Islet of Langerhans (tissue), 1 donor: ENCODE data around the gene CCL1.

ENCODE experiments used
- FAIRE-seq: peaks from one replicate; lab custom pipeline; 2011; peaks lifted over from hg19 to GRCh38; lab: Jason Lieb, UNC

Gene CCL1, protein sequence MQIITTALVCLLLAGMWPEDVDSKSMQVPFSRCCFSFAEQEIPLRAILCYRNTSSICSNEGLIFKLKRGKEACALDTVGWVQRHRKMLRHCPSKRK

DNA sequence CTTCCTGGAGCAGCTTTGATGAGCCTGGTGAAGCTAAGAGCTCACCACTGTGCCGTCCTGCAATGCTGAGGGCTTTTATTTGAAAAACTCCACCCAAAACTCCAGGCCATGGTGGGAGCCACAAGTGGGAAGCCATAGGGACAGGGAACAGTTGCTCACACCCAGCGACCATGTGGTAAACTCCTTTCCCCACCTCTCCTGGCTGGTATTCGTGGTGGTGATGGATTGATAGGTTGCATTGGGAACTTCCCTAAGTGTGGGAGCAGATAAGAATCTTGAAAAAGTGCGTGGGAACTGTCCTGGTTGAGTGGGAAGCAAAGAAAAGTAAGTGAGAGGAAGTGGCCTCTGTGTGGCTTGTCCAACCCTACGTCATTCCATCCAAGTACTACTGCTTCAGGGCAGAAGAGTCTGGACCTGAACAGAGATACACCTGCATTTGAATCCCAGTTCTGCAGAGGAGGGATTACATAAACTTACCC lies at the start of gene CCL1:
TSS of gene CCL1 (minus strand) at position 51 of the 479 bp plus-strand sequence. CDS start 72 bp downstream, outside the sequence.
- FAIRE-seq: no peak

DNA sequence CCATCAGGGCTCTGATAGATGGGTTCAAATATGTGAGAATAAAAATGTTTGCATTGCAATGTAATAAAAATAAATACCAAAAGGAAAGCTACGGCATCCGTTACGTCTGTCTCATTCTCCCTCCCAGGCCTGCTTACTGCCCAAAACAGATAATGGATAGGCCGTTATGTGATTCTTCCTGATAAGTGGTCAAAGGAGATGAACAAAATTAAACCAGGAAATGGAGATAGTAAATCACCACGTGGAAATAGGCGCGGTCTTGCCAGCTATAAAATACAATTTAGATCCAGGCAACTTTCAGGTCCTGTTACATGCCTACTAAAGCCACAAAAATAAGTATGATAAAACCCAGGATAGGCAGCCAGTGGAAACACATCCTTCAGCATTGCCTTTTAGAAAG lies 49.5 kb upstream of the CCL1 start:
- FAIRE-seq: no peak

DNA sequence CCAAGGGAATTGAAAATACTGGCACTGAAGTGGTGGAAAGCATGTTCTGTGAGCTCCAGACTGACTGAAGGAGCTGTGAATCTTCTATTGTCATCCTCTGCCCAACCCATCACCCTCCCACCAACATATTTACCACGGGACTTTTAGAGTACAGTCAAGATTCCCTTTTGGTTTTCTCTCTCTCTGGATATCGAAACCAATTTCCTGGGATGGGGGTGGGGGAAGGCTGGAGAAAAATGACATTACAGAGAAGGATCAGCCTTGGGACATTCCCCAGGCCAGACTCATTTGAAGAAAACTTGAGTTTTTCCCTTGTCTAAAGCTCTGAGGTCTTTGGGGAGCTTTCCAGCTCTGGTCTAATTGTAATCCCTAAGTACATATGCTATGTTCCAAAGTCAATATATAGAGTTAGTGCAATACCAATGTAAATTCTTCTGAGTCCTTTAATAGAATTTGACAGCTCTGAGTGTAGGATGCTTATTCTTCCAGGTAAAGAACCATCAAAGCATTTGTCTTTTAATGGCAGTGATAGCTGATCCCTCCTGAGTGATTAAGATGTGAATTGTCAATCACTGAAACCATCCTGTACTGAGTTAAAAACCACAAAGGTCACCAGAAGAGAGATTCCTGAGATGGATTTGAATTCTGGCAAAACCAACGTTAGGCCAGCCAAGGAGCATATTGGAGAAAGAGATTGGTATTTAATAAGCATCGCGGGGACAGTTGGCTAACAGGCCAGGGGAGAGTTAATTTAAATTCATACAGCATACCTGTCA lies 48.8 kb upstream of the CCL1 start:
- no peak for FAIRE-seq

DNA sequence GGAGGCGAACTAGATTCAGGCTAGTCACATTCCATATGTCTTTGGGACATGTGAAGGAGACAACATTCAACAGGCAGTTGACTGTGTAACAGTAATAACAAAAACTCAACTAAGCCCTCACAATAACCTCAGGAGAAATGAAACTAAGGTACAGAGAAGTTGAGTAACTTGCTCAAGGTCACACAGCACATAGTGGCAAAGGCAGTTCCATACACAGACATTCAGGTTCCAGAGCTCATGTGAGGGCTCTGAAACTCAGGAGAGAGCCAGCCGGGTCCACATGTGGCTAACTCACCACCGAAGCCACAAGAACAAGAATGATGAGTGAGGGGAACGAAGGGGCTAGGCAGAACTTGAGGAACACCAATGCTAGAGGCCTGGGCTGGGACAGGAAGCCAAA lies 46.3 kb upstream of the CCL1 start:
- no peak for FAIRE-seq

DNA sequence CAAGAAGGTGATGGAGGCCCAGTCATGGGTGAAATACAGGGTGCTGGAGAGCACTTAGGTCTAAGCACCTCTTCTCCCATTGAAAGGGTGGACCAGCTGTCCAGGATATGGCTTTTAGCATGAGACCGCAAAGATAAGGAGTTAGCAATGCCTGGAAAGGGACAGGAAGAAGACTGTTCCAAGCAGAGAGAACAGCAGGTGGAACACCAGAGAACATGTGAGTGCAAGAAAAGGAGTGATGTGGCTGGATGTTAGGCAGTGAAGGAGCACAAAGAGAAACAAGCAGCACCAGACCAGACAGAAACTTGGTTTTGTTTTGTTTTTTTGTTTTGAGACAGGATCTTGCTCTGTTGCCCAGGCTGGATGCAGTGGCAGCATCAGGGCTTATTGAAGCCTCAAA lies 45.4 kb upstream of the CCL1 start:
- no peak for FAIRE-seq

DNA sequence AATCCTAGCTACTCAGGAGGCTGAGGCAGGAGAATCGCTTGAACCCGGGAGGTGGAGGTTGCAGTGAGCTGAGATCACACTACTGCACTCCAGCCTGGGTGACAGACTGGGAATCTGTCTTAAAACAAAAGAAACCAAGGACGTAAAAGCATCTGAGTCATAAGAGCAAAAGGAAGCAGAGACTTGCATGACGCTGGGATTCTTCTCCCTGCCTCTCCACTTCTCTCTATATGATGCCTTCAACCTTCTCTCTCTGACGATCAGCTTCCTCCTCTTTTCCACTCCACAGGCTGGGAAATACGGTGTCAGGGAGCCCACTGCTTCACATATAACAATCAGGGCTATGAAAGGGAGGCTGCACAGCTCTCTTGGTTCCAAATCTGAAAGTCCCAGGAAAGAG lies 43.2 kb upstream of the CCL1 start:
- FAIRE-seq: no peak

DNA sequence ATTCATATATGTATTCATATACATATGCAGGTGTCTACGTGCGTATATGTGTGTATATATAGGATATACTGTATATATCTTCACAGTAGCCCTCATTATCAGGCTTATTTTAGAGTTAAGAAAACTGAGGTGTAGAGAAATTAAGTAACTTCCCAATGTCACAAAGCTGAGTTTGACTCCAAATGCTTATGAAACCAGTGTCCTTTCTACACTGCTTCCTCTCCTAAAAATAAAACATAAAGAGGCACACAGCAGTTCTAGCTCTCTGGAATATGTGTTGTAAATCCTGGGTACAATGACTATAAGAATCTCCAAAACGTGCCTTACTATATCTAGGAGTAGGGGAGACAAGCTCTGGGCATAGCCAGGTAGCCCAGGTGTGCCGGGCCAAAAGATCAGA lies 40.0 kb upstream of the CCL1 start:
- no peak for FAIRE-seq

DNA sequence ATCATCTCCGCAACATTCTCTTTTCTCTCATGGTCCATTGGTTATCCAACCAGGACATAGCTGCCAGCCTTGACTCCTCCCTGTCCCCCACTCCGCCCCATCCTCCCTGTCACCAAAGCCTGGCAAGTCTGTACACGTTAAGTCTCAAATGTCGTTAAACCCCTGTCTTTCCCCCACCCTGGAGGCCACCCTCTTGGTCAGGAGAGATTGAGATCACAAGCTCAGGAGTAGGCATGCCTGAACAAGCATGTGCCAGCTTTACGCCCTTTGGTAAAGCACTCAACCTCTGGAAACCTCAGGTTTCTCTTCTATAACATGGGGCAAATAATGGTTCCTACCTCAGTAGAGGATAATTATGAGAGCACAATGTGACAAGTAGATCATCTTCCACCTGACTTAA lies 38.1 kb upstream of the CCL1 start:
- FAIRE-seq: no peak

DNA sequence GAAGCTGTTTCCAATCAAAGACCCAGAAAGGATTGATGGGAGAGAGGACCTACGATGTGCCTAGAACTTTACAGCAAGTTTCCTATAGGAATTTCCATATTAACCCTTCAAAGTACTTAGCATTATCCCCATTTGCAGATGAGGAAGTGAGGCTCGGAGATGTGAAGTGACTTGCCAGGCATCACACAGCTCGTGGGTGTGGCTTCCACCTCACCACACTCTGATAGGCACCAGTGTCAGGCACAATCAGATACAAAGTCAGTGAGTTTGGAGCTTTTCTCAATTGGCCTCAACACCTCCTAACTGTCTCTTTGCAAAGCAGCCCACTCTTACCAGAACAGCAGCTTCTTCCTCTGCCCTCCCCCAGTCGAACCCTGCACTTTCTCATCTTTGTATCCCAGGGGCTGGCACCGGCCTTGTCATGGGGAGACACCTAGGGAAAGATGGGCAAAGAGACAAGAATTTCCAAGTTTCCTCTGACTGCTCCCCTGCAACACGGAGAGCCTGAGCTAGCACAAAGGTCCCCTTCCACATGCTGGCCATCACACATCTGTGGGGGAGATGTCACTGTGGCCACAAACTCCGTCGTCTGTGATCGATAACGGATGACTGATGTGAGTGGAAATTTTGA lies 37.4 kb upstream of the CCL1 start:
- no peak for FAIRE-seq

DNA sequence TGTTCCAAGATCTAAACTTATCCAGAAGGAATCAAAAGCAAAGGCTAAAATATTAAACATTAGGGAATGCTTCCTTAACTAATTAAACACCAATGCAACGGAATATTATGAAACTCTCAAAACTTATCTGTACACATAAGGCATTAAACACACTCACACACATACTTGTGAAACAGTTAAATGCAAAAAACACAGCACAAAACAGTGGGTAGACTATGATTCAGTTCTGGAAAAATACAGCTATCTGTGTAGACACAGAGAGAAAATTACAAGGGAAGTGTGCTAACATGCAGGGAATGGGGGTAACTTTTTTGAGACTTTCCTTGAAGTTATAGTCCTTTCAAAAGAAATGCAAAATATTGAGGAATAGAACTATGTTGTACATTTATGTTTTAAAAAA lies 36.7 kb upstream of the CCL1 start:
- FAIRE-seq: no peak

DNA sequence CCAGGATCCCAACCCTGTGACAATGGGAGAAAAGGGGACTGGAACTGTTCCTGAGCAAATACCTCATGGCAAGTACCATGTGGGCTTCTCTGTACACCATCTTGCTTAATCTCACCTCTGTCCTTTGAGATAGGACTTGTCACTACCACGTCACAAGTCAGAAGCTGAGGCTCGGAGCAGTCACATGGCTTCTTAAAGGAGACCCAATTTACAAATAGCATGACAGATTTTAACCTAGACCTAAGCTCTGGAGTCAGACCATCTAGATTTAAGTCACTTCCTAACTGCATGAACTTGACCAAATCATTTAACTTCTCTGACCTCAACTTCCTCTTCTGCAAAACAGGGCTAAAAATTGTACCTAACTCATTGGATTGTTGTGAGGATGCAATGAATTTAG lies 36.0 kb upstream of the CCL1 start:
- no peak for FAIRE-seq

DNA sequence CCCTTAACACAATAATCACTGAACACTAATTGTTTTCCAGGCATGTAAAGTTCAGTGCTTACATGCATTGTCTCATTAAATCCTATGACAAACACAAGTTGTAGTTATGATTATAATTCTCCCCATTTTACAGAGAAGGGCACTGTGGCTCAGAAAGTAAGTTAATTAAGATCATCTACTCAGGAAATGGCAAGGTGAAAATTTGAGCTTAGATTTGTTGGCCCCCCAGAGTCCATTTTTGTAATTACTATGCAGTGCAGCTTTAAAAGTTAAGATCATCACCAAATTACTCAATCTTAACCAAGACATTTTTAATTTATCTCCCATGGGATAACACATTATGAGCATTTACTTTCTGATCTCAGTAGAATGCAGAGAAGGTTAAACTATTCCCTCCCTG lies 34.2 kb upstream of the CCL1 start:
- no peak for FAIRE-seq

DNA sequence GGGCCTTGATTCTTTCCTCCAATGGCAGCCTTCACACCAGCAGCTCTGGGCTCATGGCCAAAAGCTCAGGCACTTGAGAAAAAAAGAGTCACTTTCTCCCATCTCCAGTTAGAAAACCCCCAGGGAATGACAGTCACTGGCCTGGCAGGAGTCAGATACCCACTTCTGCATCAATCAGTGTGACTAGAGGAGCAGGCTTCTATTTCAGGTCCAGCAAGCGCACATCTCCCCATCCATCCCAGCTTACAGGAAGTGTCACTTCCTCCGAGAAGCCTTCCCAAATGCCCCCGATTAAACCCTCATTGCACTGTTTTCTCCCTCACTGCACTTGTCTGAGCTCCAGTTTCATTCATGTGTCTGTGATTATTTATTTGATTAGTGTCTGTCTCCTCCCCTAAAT lies 30.4 kb upstream of the CCL1 start:
- FAIRE-seq: no peak

DNA sequence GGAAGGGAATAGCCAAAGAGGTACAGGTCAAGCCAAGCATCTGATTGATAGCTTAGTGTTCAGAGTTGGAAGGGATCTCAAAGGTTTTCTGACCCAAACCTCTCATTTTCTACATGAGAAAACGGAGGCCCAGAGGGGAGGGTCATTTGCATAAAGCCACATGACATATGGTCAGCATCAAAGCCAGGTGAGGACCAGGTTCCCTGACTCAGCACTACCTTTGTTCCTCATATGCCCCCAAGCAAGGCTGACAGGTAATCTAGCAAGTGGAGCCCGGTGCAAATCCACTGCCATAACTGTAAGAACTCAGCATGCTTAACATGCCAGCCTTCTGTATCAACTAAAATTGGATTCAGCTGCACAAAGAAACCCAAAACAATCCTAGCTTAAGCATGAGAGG lies 28.2 kb upstream of the CCL1 start:
- no peak for FAIRE-seq

DNA sequence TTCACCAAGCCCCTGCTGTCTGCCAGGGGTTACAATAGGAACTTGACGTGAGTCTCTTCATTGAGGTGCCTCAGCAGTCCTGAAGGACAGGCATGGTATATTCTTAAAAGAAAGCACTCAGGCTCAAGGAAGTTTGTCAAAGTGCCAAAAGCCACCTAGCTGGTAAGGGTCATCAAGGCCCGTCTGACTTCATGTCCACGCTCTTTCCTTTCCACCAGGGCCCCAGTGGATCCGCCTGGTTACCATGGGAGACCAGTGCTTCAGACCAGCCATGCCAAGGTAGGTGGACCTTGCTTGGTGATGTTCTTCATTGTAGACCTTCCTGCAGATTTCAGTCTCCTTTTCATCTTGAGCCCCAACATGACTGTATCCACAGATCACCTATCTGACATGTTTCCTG lies 27.6 kb upstream of the CCL1 start:
- no peak for FAIRE-seq

DNA sequence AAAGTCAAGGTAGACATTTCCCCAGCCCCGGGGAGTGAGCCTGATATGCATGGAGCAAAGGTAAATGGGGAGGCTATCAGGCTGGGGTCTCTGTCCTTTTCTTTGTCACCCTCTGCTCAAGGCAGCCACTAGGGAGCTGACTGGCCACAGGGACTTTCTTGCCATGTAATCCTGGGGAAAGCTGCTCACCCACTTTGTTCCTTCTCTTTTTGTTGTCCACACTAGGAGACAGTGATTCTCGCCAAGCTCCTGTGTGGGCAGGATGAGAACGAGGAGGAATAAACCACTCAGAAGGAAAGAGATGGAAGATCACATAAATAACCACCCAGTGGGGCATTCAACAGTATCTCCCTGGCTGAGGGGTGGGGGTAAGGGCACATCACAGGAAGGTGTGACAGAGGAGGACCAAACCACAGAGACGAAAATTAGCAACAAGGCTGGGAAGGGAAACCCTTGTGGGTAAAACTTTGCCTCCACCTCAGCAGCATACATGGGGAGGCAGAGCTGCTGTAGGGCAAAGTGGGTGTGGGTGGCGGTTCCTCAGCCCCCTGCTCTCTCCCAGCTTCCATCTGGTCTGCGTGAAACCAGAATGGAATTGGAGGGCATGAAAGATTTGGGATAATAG lies 26.2 kb upstream of the CCL1 start:
- no peak for FAIRE-seq

DNA sequence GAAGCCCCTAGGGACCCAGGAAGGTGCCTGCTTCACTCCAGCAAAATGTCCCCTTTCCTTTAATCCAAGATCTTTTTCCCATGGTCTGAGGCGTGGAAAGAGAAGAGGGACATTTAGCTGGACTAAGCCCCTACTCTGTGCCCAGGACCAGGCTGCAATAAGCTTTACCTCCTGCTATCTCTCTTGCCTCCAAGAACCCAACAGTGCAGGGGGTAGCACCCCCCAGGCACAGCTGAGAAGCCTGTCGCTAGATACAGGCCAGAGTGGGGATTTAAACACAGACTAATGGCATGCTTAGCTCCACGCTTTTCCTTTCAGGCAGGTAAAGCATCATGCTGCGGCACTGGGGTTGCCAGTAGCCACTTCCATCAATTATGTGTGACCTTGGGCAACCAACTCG lies 24.5 kb upstream of the CCL1 start:
- FAIRE-seq: no peak

DNA sequence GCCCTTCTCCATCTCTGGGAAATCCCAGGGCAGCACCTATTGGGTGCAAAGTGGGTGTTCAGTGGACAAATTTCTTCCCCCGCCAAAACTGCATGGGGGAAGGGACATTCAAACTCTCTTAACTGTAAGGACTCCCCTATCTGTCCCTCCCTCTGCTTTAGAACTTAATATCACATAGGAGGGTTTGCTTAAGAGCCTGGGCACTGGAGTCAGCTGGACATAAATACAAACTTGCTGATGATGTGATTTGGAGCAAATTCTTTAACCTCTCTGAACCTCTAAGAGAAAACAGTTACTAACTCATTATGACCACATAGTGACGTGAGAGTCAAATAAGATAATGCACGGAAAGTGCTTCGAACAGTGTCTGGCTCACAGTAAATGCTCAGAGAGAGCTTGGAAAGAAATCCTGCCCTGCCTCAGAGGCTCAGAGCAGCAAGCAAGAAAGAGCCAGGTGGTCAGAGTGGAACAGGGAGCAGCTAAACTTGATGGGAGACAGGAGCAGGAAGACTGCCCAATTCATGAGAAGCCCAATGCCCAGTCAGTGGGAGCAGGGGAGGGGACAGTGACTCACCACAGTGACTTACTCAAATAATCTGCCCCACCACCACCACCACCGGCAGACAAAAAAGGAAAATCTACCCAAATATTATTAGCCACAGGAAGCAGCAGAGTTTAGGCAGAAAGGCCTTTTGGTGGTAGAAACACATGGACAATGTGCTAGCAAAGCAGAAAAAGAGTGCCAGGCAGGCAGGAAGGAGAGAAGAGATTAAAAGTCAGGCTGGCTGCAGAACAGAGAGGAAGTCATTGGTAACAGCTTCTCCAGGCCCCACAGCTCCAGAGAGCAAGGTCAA lies 23.9 kb upstream of the CCL1 start:
- FAIRE-seq: no peak

DNA sequence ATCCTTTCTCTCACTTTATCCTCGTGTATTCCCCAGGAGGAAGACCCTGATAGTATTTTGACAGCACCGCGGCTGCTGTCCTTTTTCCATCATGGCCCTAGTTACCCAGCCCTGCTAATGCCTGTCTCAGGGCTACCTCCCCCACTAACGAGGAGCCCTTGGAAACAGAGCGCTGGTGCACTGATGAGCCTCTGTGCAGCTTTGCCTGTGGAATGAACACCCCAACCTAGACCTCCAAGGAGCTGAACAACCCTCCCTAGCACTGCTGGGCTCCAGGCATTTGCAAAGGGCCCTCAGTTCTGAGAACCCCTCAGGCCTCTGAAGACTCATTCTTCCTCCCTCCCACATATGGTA lies 23.3 kb upstream of the CCL1 start:
- no peak for FAIRE-seq

DNA sequence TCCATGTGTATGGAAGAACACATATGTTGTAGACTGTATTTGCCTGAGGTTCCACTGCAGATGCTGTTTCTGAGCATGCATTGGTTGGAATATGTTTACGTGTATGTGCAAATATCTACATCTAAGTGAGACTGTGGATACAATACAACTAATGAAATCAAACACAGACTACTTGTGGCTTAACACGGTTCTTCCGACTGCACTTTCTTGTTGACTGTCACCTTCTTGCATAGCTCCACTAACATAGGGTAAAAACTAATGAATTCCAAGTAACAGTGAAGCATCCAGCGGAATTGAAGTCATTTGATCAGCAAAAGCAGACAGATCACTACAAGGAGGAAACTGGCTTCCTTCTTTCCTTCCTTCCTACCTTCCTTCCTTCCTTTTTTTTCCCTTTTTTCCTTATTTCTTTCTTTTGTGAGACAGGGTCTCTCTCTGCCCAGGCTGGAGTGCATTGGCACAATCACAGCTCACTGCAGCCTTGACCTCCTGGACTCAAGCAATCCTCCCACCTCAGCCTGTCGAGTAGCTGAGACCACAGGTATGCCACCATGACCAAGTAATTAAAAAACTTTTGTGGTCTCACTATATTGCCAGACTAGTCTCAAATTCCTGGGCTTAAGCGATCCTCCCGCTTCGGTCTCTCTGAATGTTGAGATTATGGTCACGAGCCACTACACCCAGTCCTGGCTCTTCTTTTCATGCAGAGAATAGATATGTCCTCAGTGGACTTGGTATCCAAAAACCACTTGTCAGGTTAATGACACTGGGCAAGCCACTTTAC lies 22.0 kb upstream of the CCL1 start:
- no peak for FAIRE-seq

DNA sequence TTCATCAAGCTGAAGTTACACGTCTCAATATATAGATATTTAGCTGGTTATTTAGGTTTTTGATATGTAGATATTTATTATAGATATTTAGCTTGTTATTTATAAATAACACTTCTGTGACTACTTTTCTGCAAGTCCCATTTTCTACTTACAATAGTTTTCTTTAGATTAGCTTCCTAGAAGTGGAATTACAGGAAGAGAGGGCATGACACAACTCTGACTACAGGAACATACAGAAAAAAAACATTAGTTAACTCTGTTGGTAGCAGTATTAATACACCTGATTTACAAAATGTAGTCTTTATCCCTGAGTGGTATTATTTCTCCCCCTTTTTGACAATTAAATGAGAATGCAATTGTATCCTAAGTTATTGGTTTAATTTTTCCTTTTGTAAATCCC lies 21.2 kb upstream of the CCL1 start:
- no peak for FAIRE-seq

DNA sequence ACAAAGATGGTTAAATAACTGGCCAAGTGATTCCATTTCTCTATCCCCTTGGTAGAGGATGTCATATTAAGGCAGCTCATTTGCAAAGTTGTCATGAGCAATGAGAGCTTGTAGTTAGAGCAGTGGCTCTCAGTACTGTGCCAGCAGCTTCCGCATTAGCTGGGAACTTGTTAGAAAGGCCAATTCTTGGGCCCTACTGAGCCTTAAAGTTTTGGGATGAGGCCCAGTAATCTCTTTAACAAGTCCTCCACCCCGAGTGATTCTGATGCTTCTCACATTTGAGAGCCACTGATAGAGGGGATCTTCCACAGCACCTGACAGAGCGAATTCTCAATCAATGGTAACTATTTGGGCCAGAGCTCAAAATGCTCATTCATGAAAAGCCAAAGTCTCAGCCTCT lies 20.2 kb upstream of the CCL1 start:
- no peak for FAIRE-seq
